DMS53 (cell line): Measurements from ENCODE around the gene MPV17L2.
"Not testable (repeated sequence)": the region's sequence is repeated elsewhere in the genome, so short reads cannot be mapped to it uniquely, and the experiment has no call there.

Experiments
- DNase-seq: peaks from one replicate; lab custom pipeline; 2025; lab: John Stamatoyannopoulos, UW

MPV17L2 gene

GRCh38 chr19:18193388-18194180 is 566 bp downstream of the MPV17L2 start:
- DNase-seq: peak; percentile 28

- no peak for DNase-seq
These were observed 1.1 kb downstream of the MPV17L2 start for GRCh38 chr19:18194181-18194530.

GRCh38 chr19:18194554-18195238 is 1.7 kb downstream of the MPV17L2 start:
- no peak for DNase-seq

- DNase-seq: no peak
These were observed 3.5 kb downstream of the MPV17L2 start for GRCh38 chr19:18196511-18196845.

GRCh38 chr19:18197306-18197705 is 4.3 kb downstream of the MPV17L2 start:
- no peak for DNase-seq

- no peak for DNase-seq
These were observed 4.9 kb downstream of the MPV17L2 start for GRCh38 chr19:18197941-18198340.

GRCh38 chr19:18198374-18198773 is 5.4 kb downstream of the MPV17L2 start:
- no peak for DNase-seq

GRCh38 chr19:18202397-18202777 is 9.4 kb downstream of the MPV17L2 start:
- DNase-seq: no peak

GRCh38 chr19:18202778-18203407 is 9.9 kb downstream of the MPV17L2 start:
- DNase-seq: peak; percentile 64

GRCh38 chr19:18203408-18203862 is 10.4 kb downstream of the MPV17L2 start:
- peak; percentile 65 for DNase-seq

GRCh38 chr19:18203863-18204393 is 10.9 kb downstream of the MPV17L2 start, which contains the start of gene RAB3A:
Gene RAB3A (minus strand): TSS chr19:18204042. CDS start chr19:18202740, 1,302 bp downstream.
- peak; percentile 99 for DNase-seq

- DNase-seq: peak; percentile 90
These were observed 11.6 kb downstream of the MPV17L2 start for GRCh38 chr19:18204394-18205199.

GRCh38 chr19:18205200-18205892 is 12.3 kb downstream of the MPV17L2 start:
- DNase-seq: peak; percentile 79

GRCh38 chr19:18206018-18206417 is 13.0 kb downstream of the MPV17L2 start:
- no peak for DNase-seq

GRCh38 chr19:18208098-18208951 is 15.3 kb downstream of the MPV17L2 start:
- DNase-seq: peak; percentile 80

GRCh38 chr19:18209912-18210311 is 16.9 kb downstream of the MPV17L2 start:
- not testable (repeated sequence) for DNase-seq

GRCh38 chr19:18211683-18212082 is 18.7 kb downstream of the MPV17L2 start:
- DNase-seq: no peak

GRCh38 chr19:18214779-18215433 is 21.9 kb downstream of the MPV17L2 start:
- DNase-seq: no peak

GRCh38 chr19:18216789-18217188 is 23.8 kb downstream of the MPV17L2 start:
- DNase-seq: no peak

- DNase-seq: no peak
These were observed 25.1 kb downstream of the MPV17L2 start for GRCh38 chr19:18218159-18218558.
